HS-27A (cell line): ENCODE measurements around the gene SRGAP3.
"Not testable (repeated sequence)": the region's sequence is repeated elsewhere in the genome, so short reads cannot be mapped to it uniquely, and the experiment has no call there.

Source experiments
- DNase-seq: peaks from one replicate; pipeline ENCODE4 v3.0.0-alpha.2; 2012; ENCODE audit warnings: low read depth, missing footprints

SRGAP3 gene

GRCh38 chr3:9113040-9113439 lies 136.4 kb downstream of the SRGAP3 start:
- no peak for DNase-seq

GRCh38 chr3:9111866-9112265 lies 137.6 kb downstream of the SRGAP3 start:
- no peak for DNase-seq

- DNase-seq: no peak
Measured at GRCh38 chr3:9111417-9111816, 138.0 kb downstream of the SRGAP3 start.

- DNase-seq: no peak
Measured at GRCh38 chr3:9110802-9111201, 138.6 kb downstream of the SRGAP3 start.

GRCh38 chr3:9110316-9110715 lies 139.1 kb downstream of the SRGAP3 start:
- DNase-seq: no peak

GRCh38 chr3:9109568-9109914 lies 139.9 kb downstream of the SRGAP3 start:
- DNase-seq: no peak

- no peak for DNase-seq
Measured at GRCh38 chr3:9108876-9109567, 140.4 kb downstream of the SRGAP3 start.

- DNase-seq: no peak
Measured at GRCh38 chr3:9107738-9108137, 141.7 kb downstream of the SRGAP3 start.

GRCh38 chr3:9105421-9105820 lies 144.0 kb downstream of the SRGAP3 start:
- DNase-seq: no peak

GRCh38 chr3:9104121-9104520 lies 145.3 kb downstream of the SRGAP3 start:
- DNase-seq: no peak

GRCh38 chr3:9102240-9102981 lies 147.0 kb downstream of the SRGAP3 start:
- DNase-seq: no peak

- no peak for DNase-seq
Measured at GRCh38 chr3:9101286-9101685, 148.2 kb downstream of the SRGAP3 start.

GRCh38 chr3:9100513-9100894 lies 148.9 kb downstream of the SRGAP3 start:
- DNase-seq: no peak

GRCh38 chr3:9099702-9100512 lies 149.5 kb downstream of the SRGAP3 start:
- DNase-seq: no peak

- DNase-seq: no peak
Measured at GRCh38 chr3:9098716-9099675, 150.4 kb downstream of the SRGAP3 start.

GRCh38 chr3:9097495-9097894 lies 152.0 kb downstream of the SRGAP3 start:
- DNase-seq: no peak

- DNase-seq: no peak
Measured at GRCh38 chr3:9091486-9092235, 157.8 kb downstream of the SRGAP3 start.

- no peak for DNase-seq
Measured at GRCh38 chr3:9088441-9089353, 160.7 kb downstream of the SRGAP3 start.

- no peak for DNase-seq
Measured at GRCh38 chr3:9087831-9088413, 161.5 kb downstream of the SRGAP3 start.

- DNase-seq: not testable (repeated sequence)
Measured at GRCh38 chr3:9085428-9085827, 164.0 kb downstream of the SRGAP3 start.
